GM21367 (cell line): ENCODE results near the gene POU1F1.
"Not testable (repeated sequence)": the region's sequence is repeated elsewhere in the genome, so short reads cannot be mapped to it uniquely, and the experiment has no call there.

ENCODE experiments used
- ATAC-seq: cut with Tn5 transposase; IDR thresholded peaks from one replicate; pipeline ENCODE4 v1.9.1; 2021; ENCODE audit not compliant: unreplicated experiment

Gene POU1F1, protein sequence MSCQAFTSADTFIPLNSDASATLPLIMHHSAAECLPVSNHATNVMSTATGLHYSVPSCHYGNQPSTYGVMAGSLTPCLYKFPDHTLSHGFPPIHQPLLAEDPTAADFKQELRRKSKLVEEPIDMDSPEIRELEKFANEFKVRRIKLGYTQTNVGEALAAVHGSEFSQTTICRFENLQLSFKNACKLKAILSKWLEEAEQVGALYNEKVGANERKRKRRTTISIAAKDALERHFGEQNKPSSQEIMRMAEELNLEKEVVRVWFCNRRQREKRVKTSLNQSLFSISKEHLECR

DNA sequence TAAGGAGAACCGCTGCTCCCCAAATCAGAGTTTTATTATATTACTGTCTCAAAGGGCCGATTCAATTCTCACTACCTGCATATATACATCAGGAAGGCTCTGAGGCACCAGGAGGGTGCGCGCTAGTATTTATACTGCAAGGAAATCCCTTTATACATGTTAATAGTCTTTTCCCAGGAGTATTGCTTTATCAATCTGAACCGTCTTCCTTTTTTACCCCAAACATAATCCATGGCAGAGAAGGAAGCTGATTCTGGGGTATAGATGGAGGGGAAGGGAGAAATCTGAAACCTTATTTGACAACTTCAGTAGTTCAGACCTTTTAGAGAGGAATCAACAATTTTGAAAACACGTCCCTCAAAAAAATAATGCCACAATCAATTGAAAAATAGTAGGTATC is at the start of gene POU1F1:
TSS of gene POU1F1 (minus strand) at position 101 of the 400 bp plus-strand sequence. CDS start 122 bp downstream, outside the sequence.
- ATAC-seq, result no peak

DNA sequence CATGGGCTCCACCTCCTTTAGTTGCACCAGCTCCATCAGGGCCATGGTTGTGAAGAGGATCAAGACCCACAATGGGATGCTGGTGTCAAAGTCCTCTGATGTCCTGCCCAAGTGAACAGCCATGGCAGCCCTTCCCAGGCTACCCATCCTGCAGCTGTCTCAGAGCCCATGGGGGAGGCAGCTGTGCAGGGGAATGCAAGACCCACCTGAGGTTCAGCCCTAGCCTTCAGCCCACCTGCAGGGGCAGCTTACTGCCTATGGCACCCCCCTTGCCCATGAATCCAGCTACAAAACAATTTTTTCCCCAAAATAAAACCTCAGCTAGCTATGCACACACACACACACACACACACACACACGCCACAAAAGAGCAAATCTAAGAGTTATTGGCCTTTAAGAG is 48.2 kb upstream of the POU1F1 start:
- no peak for ATAC-seq

DNA sequence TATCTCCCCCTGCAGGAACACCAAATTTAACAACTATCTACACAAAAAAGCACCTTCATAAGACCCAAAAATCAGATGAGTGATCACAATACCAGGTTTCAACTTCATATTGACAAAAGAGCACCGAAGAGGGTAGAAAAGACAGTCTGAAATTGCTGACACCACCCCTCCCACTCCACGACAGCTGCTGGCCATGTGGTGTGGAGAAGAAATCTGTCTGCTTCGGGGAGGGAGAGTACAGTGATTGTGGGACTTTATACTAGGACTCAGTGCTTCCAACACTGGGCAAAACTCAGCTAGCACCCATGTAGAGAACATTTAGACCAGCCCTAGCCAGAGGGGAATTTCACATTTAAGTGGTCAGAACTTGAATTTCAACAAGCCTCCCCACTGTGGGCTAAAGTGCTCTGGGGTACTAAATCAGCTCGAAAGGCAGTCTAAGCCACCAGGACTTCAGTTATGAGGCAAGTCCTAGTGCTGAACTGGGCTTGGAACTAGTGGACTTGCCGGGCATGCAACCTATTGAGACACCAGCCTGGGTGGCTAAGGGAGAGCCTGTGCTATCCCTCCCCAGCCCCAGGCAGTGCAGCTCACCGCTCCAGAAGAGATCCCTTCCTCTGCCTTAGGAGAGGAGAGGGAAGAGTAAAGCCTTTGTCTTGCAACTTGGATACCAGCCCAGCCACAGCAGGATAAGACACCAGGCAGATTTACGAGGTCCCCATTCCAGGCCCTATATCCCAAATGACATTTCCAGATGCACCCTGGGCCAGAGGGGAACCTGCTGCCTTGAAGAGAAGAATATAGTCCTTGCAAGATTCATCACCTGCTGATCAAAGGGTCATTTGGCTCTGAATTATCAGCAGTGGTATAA is 44.6 kb upstream of the POU1F1 start:
- ATAC-seq, result no peak

DNA sequence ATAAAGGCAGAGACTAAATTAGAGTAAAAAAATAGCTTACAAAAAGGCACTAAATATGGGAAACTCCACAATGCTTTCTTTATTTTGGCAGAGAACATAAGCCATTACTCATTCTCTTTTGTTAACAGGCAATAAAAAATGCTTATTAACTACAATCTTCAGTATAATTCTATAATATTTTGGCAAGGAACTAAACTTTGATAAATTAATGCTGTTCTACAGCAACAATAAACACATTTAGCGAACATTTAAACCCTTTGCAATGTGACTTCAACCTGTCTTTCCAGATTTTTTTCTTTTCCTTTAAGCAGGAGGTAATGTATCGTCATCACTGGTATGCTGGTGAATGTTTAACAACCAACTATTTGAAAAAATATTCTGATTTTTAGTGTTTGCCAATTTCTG is 42.2 kb upstream of the POU1F1 start:
- no peak for ATAC-seq

DNA sequence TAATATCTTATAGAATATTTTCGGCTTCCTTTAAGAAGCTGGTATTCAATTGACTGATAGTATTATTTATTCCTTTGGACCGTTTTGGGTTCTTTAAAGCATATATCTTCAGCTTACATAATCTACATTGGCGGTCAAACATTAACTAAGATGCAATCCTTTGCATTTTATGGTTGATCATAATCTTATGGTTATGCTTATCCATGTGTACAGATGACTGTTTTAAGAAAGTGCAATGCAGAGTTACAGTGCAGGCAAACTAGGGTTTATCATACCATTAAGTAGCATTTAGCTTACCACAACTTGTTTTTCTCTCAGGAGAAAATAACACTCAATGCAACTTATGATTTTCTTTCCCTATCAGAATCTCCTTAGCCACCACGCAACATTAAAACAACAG is 41.4 kb upstream of the POU1F1 start:
- no peak for ATAC-seq

DNA sequence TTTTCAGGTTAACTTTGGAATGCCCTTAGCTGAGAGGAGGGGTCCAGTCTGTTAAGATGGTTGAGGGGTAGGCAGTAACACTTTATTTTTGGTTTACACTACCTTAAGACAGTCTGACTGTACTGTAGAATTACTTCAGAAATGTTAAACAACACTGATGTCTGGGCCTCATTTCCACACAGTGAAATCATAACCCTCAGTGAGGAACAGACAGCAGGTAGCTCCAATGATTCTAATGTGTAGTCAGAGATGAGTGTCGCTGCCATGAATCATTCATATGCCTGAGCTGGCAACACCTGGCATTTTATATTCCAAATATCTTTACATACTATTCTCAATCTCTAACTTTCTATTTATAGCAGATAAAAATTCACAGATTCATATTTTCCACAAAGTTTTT is 37.3 kb upstream of the POU1F1 start:
- ATAC-seq, result no peak

DNA sequence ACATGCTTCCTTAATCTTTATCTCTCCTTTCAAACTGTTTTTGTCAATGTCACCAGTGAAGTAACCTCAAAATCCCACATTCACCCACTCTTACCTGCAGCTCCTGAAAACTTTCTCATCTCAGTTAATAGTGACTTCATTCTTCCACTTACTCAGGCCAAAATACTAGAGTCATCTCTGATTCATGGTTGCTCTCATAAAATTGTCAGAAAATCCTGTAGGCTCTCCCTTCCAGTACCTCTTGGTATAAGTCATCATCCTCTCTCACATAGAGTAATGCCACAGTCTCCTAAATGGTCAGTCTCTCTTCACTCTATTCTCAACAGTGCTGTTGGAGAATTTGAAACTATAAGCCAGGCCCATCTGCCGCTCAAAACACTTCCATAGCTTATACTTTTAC is 34.9 kb upstream of the POU1F1 start:
- no peak for ATAC-seq

DNA sequence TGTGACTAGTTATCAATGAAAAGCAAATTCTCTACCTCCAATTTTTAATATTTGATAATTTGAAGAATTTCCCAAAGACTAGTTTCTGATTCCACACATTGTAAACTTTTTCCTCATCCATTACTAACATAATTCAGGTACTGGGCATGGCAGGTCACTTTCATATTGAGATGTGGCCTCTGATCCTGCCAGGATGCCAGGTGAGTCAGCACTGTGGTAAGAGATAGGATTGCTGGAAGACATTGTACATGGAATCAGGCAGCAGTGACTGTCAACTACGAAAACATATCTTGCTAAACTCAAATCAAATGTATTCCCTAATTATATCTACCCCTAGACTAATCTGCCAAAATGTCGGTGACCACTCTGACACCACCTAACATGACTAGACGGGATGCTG is 33.2 kb upstream of the POU1F1 start:
- ATAC-seq, result no peak

DNA sequence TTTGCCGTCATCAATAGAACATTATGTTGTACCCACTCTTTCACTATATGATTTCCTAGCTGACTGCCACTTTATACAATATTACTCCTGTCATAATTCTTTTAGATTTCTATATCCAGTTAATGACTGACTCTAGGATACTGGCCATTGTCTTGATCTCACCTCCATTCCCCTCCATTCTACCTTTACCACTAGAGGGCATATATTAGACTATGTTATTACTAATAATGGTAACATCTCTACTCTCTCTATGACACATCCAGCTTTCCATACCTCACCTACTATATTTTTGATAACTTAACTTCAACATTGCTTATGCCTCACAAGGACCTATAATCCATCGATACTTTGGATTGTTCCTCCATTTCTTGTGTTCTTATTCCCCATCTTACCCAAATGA is 31.4 kb upstream of the POU1F1 start:
- ATAC-seq, result peak; percentile 84

DNA sequence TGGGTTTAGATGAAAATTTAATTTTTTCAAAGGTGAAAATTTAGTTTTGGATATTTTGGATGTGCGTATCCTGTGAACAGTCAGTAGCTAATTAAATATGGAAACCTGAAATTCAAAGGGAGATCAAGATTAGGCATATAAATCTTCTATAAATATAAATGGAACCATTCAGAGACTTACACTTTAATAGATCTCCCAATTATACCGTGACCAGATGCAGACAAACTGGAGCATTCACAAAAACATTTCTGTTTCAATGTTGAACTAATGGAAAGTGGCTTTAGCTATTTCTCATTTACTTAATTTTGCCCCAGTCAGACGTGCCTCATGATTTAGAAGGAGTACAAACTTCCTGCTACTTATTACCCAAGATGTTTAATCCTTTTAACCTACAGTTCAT is 29.1 kb upstream of the POU1F1 start:
- ATAC-seq, result no peak

DNA sequence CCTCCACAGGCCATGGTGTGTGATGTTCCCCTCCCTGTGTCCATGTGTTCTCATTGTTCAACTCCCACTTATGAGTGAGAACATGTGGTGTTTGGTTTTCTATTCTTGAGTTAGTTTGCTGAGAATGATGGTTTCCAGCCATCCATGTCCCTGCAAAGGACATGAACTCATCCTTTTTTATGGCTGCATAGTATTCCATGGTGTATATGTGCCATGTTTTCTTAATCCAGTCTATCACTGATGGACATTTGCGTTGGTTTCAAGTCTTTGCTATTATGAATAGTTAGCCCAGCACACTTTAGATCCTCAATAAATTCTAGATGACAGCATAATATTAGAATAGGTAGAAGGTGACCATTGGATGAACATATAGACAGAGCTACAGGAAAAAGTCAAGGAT is 28.6 kb upstream of the POU1F1 start:
- not testable (repeated sequence) for ATAC-seq

DNA sequence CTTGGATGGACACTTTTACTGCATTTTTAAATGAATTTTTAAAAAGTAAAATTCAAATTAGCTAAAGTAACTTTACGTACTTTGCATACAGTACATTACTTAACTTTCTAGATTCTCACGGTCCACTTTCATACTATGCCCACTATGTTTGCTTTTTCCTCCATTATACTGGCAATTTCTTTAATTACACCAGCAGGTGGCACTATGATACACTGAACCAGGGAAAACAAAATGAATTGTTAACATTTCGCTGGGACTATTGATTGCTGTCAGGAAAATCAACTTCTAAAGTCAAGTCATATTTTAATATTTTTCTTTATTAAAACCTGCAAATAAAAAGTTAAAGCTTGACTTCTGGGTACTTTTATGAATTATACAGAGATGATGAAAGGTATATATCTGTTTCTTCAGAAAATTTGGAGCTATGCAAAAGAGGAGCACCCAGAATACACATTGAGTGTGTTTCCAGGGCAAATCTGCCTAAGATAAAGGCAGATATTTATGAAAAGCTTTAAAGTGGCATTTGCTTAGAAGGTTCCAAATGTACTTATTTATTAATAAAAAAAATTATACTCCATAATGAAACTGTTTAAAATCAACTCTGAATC is 21.8 kb upstream of the POU1F1 start:
- ATAC-seq, result peak; percentile 81

DNA sequence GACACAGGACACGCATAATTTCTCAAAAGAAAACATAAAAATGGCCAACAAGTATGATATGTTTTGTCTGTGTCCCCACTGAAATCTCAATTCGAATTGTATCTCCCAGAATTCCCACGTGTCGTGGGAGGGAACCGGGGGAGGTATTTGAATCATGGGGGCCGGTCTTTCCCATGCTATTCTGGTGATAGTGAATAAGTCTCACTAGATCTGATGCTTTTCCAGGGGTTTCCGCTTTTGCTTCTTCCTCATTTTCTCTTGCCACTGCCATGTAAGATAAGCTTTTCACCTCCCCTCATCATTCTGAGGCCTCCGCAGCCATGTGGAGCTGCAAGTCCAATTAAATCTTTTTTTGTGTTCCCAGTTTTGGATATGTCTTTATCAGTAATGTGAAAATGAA is 12.1 kb upstream of the POU1F1 start:
- no peak for ATAC-seq

DNA sequence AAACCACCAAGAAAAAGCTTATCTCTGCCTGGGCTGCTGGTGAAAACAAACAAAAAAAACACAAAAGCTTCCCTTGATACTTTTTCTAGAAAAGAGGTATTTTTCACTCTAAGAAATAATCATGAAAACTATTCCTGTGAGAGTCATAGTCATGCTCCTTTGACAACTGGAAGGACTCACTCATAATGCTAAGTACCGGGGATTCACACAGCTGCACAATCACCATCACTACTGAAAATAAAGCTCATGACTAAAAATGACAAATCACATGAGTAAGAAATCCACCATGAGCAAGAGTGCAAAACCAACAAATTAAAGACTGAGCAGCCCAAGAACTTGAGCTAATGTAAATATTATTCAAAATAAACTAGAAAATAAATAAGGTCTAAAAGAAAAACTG is 10.6 kb upstream of the POU1F1 start:
- ATAC-seq, result no peak

DNA sequence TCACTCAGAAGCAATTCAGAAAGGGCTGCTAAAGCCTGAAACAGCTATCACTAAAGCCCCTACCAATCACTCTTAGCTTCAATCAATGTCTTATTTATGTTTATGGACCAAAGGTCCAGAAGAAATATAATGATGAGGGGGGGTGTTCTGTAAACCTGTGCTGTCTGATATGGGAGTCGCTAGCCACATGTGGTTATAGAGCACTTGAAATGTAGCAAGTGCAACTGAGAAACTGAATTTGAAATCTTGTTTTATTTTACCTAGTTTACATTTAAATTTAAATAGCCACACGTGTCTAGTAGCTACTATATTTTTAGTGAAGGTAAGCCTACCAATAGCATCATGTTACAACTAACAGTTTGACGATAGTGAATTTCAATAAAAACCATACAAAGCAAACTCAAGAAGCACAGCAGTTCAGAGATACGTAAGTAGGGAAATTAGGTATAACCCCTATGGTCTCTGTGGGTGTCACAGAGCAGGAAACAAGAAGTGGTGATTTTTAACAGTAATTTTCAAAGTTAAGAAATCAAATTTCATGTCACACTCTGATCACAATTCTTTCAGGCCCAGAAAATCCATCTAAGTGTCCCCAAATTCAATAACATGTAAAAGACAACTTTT is 3.6 kb downstream of the POU1F1 start:
- peak; percentile 90 for ATAC-seq

DNA sequence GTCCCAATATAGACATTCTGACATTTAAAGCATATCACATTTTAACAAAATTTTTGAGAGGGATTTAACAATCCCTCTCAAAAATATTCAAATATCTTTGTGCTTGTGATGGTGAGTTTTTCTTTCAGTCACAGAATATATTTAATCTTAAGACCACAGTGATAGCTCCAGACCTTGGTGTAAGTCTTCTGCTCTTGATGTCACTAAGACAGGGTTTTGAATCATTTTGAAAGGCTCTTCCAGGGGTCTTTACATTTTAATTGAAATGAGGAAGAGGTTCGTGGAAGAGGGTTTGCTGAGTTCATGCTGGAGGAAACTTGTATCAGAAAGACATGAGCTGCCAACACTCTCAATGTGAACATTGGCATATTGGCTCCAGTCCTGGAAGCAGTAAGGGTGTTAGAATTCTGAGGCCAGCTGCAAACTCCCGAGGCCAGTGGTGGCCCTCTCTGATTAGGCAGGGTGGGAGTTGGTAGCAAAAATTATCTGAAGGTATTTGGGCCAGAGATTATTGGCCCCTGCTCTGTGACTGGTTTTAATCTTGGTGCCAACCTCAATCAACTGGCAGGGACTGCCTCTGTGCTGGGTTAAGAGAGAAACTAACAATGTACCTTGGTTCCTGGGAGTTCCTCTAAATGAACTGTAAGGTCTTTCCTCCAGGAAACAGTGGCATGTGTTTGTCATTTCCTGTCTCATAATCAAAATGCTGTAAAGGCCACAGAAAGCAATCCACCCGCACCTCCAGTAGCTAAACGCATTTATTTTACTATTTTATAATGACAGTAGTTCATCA is 5.3 kb downstream of the POU1F1 start:
- no peak for ATAC-seq

DNA sequence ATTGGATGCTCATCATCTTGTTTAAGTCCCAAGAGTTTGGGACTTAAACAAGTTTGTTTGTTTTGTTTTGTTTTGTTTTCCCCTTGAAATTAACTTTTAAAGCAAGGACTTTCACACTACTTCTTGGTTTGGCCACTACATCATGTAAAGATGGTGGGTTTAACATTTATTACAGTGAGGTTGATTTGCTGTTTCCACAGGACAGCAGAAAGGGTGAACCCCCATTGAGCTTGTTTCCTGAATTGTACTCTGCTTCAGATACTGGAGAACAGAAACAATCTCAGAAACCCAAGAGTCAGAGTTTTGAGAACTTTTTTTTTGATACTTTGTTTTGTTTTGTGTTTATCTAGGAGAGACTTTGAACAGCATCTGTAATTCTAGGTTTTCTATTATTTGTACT is 6.7 kb downstream of the POU1F1 start:
- no peak for ATAC-seq

DNA sequence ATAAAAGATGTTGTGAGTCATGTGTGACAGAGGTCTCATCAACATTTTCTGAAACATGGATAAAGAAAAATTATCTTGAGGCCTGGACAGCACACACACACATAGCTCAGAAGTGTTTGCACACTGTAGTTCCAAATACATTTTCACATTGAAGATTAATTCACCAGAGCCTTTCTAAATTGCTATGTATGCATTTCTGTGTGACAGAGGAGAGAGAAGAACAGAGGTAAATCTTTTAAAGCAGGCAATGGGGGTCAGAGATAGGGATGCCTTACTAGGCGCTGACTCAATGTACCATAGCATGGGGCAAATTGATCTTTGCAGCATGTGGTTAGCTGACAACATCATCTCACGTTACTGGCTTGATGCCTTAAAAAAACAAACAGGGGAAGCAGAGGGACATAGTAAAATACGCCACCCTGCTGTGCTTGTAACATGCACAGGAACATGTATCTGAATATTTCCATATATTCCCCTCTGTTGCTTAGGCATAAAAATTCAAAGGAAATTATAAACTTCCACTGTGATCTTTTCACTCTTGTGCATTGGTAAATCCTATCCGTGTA is 7.7 kb downstream of the POU1F1 start:
- no peak for ATAC-seq

DNA sequence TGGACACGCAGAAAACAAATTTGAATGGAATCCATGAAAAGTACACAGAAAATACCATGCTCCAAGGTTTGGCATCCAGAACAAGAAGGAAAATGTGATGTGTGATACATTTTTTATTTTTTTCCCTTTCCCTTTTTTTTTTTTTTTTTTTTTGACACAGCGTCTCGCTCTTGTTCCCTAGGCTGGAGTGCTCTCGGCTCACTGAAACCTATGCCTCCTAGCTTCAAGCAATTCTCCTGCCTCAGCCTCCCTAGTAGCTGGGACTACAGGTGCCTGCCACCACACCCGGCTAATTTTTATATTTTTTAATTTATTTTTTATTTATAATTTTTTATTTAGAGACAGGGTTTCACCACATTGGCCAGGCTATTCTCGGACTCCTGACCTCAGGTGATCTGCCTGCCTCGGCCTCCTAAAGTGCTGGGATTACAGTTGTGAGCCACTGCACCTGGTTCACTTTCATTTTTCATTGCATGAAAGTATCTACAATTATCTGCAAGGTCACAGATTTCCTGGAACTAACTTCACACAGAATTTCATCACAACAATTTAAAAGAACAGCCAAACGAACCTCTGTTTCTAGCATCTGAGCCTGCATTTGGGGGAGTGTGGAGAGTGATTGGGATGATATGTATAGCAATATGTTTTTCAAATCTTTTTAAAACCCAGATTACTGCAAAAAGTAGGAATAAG is 8.3 kb downstream of the POU1F1 start:
- ATAC-seq, result no peak

DNA sequence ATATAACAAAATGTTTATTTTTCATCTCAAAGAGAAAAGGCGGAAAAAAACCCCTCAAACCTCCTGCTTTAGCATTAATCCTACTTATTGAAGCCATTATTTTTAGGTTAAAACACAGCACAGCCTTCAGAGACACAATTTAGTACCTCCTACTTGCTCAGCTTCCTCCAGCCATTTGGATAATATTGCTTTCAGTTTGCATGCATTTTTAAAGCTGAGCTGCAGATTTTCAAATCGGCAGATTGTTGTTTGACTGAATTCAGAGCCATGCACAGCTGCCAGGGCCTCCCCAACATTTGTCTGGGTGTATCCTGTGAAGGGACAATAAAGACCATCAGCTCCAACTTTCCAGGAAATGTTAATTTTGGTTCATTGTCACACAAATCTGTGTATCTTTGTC is 14.5 kb downstream of the POU1F1 start:
- ATAC-seq, result no peak
